A172 (cell line): ENCODE measurements around the gene SP3. TPM values are rescaled to one million over a fixed set of nuclear protein-coding genes. Genes with fewer than 3 reads are reported as not detected.

Source experiments
- DNase-seq: peaks from one replicate; pipeline ENCODE4 v3.0.0-alpha.2; 2015; ENCODE audit warnings: low spot score
- total RNA-seq: library from RNA; depleted of rRNA; stranded (reverse); fragments of >200 nt; shearing (Covaris generic); gene quantifications from 2 replicates; pipeline ENCODE4 v1.2.3, GENCODE V29; 2014

SP3 gene
- total RNA-seq, 1 experiment from 2014 or later = 89.7 TPM

DNA sequence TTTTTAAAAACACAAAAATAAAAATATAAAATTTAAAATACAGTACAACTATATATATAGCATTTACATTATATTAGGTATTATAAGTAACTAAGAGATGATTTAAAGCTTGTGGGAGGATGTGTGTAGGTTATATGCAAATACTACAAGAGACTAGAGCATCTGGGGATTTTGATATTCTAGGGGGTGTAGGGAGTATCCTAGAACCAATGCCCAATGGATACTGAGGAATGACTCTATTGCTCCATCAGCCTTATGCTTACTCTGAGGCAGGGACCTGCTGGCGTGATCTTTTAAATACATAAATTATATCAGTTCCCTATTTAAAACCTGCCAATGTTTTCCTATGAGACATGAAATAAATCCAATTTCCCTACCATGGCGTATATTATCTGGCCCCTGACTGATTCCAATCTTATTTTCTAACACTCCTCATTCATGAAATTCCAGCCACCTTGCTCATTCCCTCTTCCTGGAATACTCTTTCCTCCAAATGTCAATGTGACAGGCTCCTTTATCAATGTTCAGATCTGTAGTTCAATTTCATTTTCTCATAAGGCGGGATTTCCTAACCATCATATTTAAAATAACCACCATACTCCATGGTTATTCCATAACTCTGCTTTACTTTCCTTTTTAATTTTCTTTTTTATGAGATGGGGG lies 22.2 kb downstream of the SP3 start:
- DNase-seq = no peak

DNA sequence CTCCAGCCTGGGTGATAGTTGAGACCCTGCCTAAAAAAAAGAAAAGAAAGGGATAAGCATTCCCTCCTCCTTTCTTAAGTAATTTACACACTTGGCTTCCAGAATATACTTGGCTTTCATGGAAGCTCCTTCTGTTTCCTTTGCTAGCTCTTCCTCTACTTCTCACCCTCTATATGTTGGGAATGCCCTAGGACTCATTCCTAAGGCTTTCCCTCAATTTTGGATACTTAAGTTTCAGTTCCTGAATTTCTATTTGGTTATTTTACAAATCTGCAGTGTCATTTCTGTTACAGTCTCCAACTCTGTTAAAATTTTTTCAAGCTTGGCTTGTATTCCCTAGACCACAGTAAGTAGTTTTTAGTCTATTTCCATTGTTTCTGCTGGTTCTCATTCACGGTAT lies 23.6 kb downstream of the SP3 start:
- no peak for DNase-seq

- DNase-seq = no peak
Measured at GRCh38 chr2:173940208-173941020, 24.8 kb downstream of the SP3 start.

DNA sequence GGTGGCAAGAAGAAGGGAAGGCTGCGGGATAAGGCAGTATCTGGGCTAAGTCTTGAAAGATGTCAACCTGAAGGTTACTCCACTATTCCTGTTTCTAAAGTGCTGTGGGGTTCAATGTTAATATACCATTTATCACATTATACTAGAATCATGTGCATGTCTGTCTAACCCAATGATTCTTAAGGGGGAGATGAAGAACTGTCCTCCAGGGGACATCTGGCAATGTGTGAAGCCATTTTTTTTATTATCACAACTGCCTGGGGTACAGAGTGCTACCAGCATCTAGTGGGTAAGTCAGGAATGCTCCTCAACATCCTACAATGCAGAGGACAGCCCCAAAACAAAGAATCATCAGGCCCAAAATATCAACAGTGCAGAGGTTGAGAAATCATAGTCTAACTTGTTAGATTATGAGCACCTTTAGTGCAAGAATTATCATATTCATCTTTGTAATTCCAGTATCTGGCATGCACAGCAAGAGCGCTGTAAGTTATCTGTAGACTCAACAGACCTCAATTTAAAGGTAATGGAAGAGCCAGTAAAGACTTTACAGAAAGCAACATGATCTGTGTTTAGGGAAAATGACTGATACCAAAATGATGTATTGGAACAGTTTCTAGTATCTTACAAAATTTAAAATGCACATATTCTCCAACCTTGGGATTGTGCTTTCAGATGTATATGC lies 26.3 kb downstream of the SP3 start:
- no peak for DNase-seq

GRCh38 chr2:173935305-173935704 lies 29.9 kb downstream of the SP3 start:
- no peak for DNase-seq

DNA sequence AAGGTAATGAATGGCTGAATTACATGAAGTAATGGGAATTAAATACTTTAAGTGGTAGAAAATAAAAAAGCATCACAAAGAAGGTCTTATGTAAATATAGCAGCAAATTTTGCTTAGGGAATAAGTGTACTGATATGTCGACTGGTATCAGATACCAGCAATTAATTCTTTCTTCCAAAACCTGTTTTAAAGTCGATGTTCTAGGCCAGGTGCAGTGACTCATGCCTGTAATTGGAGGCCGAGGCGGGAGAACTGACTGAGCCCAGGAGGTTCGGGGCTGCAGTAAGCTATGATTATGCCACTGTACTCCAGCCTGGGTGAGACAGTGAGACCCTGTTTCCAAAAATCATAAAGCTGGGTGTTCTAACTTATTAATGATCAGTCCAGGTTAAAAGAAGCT lies 30.3 kb downstream of the SP3 start:
- no peak for DNase-seq

- DNase-seq = no peak
Measured at GRCh38 chr2:173931751-173932150, 33.4 kb downstream of the SP3 start.

- DNase-seq = no peak
Measured at GRCh38 chr2:173929441-173929840, 35.7 kb downstream of the SP3 start.

DNA sequence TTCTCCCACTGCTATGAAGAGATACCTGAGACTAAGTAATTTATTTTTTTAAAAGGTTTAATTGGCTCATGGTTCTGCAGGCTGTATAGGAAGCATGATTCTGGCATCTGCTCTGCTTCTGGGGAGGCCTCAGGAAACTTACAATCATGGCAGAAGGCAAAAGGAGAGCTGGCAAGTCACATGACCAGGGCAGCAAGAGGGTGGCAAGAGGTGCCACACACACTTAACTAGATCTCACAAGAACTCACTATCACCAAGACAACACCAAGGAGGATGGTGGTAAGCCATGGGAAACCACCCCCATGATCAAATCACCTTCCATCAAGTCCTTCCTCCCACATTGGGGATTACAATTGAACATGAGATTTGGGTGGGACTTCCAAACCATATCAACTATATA lies 38.3 kb downstream of the SP3 start:
- no peak for DNase-seq

DNA sequence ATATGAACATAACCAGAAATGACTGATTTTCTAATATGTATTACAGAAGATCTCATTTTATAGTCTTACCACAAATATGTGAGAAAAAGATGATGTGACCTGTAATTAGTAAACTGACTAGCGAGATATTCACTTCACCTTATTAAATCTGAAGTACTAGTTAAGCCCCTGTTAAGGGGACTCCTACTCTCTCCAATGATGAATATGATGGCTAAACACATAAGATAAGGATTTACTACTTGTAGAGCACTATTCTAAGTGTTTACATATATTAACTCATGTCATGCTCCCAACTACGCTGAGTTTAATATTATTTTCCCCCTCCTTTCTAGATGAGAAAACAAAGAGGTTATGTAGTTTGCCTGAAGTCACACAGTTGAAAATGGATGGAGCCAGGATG lies 40.9 kb downstream of the SP3 start:
- DNase-seq = no peak

GRCh38 chr2:173922760-173923159 lies 42.4 kb downstream of the SP3 start:
- no peak for DNase-seq

GRCh38 chr2:173922068-173922467 lies 43.1 kb downstream of the SP3 start:
- no peak for DNase-seq

GRCh38 chr2:173914055-173914927 lies 50.9 kb downstream of the SP3 start:
- no peak for DNase-seq

GRCh38 chr2:173909846-173910245 lies 55.3 kb downstream of the SP3 start:
- DNase-seq = no peak

- DNase-seq = no peak
Measured at GRCh38 chr2:173906626-173907025, 58.5 kb downstream of the SP3 start.

- no peak for DNase-seq
Measured at GRCh38 chr2:173903601-173904394, 61.4 kb downstream of the SP3 start.

GRCh38 chr2:173898996-173899395 lies 66.2 kb downstream of the SP3 start:
- no peak for DNase-seq

GRCh38 chr2:173898178-173898668 lies 67.0 kb downstream of the SP3 start:
- no peak for DNase-seq

GRCh38 chr2:173896755-173897154 lies 68.4 kb downstream of the SP3 start:
- no peak for DNase-seq

DNA sequence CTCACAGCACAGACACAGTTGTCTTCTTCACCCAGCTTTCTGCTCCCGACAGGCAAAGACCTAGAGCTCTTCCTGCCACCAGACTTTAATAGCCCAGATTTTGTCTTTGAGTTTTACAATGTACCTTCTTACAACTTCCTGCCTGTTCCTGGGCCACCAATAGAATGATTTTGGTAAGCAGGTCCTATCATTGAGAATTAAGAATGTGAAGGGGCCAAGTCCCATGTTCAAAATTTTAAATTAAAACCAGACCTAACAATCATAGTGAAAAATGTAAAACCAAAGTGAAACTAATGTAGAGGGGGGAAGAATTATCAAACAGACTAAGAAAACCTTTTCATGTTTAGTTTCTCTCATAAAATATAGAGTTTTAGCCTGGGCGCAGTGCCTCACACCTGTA lies 72.8 kb downstream of the SP3 start:
- DNase-seq = no peak
